Measurements from ENCODE around the gene RTKN. TPM values are rescaled to one million over a fixed set of nuclear protein-coding genes. Genes with fewer than 3 reads are reported as not detected.
"Not testable (repeated sequence)": the region's sequence is repeated elsewhere in the genome, so short reads cannot be mapped to it uniquely, and the experiment has no call there.

The RTKN gene
- total RNA-seq, 1 donor from 2014 or later, result 26.6 TPM

- Histone ChIP-seq H3K27ac (ENCODE audit: low read depth, low read length) (no peak overlapping the region), H3K4me3 (ENCODE audit: low read length in 3 of 3) (no peak overlapping the region), H3K27me3 (ENCODE audit: control insufficient read depth in 3 of 3, insufficient read depth in 3 of 3, low read length in 3 of 3) (peaks cover 6 to 21% (median 19%) of the 10 kb centered on the region in 3 donors), H3K36me3 (ENCODE audit: control insufficient read depth in 3 of 3, insufficient read depth in 3 of 3, low read length in 3 of 3) (peaks cover 18 to 37% (median 22%) of the 10 kb centered on the region in 3 donors), H3K9me3 (ENCODE audit: control insufficient read depth in 3 of 3, low read length in 3 of 3) (no peaks in the 10 kb centered on the region), H3K4me1 (ENCODE audit: control insufficient read depth in 3 of 3, insufficient read depth in 3 of 3, low read length in 3 of 3) (peaks cover 12 to 15% (median 13%) of the 10 kb centered on the region in 3 donors), H3K9ac (ENCODE audit: low read depth in 1 of 3, low read length in 3 of 3) (no peak overlapping the region)
These were observed 16.2 kb downstream of the RTKN start for GRCh38 chr2:74425523-74425922.

DNA sequence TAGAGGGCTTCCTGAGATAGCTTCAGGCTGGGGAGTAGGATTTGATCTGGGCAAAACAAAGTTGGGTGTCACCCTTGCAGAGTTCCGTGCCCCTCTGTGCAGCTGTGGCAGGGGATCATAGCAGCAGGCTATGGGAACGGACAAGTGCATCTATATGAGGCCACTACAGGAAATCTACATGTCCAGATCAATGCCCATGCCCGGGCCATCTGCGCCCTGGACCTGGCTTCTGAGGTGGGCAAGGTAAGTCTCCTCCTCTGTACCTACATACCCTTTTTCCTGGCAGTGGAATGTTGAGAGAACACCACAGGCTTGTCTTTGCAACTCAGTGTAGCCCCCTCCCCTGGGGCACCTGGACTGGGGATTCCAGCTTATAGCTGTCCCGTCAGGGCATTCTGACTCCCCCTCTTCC, 16.7 kb downstream of the RTKN start:
- H3K4me1 ChIP-seq (ENCODE audit: control insufficient read depth in 3 of 3, insufficient read depth in 3 of 3, low read length in 3 of 3), result peaks cover 12 to 15% (median 13%) of the 10 kb centered on the region in 3 donors
- H3K4me3 ChIP-seq (ENCODE audit: low read length in 3 of 3), result no peak overlapping the region
- H3K27me3 ChIP-seq (ENCODE audit: control insufficient read depth in 3 of 3, insufficient read depth in 3 of 3, low read length in 3 of 3), result peaks cover 8 to 23% (median 19%) of the 10 kb centered on the region in 3 donors
- H3K36me3 ChIP-seq (ENCODE audit: control insufficient read depth in 3 of 3, insufficient read depth in 3 of 3, low read length in 3 of 3), result peaks cover 14 to 32% (median 17%) of the 10 kb centered on the region in 3 donors
- H3K9me3 ChIP-seq (ENCODE audit: control insufficient read depth in 3 of 3, low read length in 3 of 3), result no peaks in the 10 kb centered on the region
- H3K27ac ChIP-seq (ENCODE audit: low read depth, low read length), result no peak overlapping the region
- H3K9ac ChIP-seq (ENCODE audit: low read depth in 1 of 3, low read length in 3 of 3), result no peak overlapping the region

DNA sequence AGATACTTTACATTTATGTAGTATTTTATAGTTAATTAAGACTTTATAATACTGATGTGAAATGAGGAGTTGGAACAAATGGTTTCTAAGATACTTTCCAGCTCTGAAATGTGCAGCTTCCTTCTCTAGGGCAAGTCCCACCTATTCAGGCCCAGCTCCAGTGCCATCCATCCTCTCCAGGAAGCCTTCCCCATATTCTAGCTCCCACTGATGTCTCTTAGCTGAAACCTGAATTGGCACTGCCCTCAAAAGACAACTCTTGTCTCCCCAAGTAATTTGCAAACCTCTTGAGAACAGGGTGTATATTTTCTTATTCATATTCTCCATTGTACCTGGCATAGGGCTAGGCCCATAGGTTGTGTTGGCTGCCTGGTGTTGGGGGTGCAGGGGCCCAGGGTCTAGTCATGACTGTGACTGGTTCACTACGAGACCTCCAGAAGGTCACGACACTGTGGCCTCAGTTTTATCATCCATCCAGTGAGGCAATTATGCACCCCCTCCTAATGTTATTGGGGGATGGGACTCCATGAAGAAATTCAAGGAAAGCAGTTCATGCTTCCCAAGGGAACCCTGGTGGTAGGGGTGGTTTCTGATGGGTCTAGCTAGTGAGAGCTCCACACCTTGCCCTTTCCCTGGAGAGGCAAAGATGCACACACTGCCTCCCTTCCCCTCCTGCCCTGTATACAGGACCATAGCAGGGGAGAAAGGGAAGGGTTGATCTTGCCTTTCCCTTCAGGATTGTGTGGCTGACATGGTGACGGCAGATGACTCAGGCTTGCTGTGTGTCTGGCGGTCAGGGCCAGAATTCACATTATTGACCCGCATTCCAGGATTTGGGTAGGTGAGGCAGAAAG, 17.4 kb downstream of the RTKN start:
- Histone ChIP-seq H3K27ac (ENCODE audit: low read depth, low read length) (no peak overlapping the region), H3K27me3 (ENCODE audit: control insufficient read depth in 3 of 3, insufficient read depth in 3 of 3, low read length in 3 of 3) (peaks cover 8 to 23% (median 19%) of the 10 kb centered on the region in 3 donors), H3K9me3 (ENCODE audit: control insufficient read depth in 3 of 3, low read length in 3 of 3) (no peaks in the 10 kb centered on the region), H3K36me3 (ENCODE audit: control insufficient read depth in 3 of 3, insufficient read depth in 3 of 3, low read length in 3 of 3) (peaks cover 10 to 26% (median 13%) of the 10 kb centered on the region in 3 donors), H3K4me1 (ENCODE audit: control insufficient read depth in 3 of 3, insufficient read depth in 3 of 3, low read length in 3 of 3) (peaks cover 12 to 15% (median 13%) of the 10 kb centered on the region in 3 donors), H3K4me3 (ENCODE audit: low read length in 3 of 3) (no peak overlapping the region), H3K9ac (ENCODE audit: low read depth in 1 of 3, low read length in 3 of 3) (no peak overlapping the region)

DNA sequence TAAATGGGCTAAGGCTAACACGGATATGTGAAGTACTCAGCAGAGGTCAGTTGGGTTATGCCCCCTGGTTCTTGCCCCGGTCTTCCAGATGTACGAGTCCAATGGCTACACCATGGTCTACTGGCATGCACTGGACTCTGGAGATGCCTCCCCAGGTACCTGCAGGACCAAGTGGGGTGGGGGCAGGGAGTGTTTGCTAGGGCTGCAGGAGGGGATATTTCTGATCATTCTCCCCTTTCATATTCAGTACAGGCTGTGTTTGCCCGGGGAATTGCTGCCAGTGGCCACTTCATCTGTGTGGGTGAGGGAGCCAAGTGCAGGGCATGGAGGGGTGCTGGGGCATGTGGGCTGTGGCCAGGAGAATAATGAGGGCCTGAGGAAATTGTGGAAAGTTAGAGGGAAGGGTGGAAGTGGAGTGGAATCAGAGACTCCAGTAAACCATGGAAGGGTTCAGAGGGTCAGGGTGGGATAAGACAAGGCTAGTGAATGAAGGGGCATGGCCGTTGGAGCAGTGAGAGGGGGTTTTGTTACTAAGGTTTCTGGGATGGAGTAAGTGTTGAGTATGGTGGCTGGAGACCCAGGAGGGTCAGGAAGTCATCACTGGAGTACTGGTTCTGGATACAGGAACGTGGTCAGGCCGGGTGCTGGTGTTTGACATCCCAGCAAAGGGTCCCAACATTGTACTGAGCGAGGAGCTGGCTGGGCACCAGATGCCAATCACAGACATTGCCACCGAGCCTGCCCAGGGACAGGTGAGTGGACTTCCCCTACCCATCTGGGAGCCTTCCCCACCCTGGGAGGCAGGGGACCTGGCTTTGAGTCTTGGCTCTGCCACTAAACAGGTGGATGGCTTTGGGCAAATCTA, 18.3 kb downstream of the RTKN start:
- H3K4me3 ChIP-seq (ENCODE audit: low read length in 3 of 3), result no peak overlapping the region
- H3K4me1 ChIP-seq (ENCODE audit: control insufficient read depth in 3 of 3, insufficient read depth in 3 of 3, low read length in 3 of 3), result peaks cover 12 to 15% (median 13%) of the 10 kb centered on the region in 3 donors
- no peak overlapping the region for H3K27ac ChIP-seq (ENCODE audit: low read depth, low read length)
- H3K36me3 ChIP-seq (ENCODE audit: control insufficient read depth in 3 of 3, insufficient read depth in 3 of 3, low read length in 3 of 3), result peaks cover 5 to 17% (median 6%) of the 10 kb centered on the region in 3 donors
- H3K27me3 ChIP-seq (ENCODE audit: control insufficient read depth in 3 of 3, insufficient read depth in 3 of 3, low read length in 3 of 3), result peaks cover 8 to 23% (median 19%) of the 10 kb centered on the region in 3 donors
- H3K9me3 ChIP-seq (ENCODE audit: control insufficient read depth in 3 of 3, low read length in 3 of 3), result no peaks in the 10 kb centered on the region
- no peak overlapping the region for H3K9ac ChIP-seq (ENCODE audit: low read depth in 1 of 3, low read length in 3 of 3)

DNA sequence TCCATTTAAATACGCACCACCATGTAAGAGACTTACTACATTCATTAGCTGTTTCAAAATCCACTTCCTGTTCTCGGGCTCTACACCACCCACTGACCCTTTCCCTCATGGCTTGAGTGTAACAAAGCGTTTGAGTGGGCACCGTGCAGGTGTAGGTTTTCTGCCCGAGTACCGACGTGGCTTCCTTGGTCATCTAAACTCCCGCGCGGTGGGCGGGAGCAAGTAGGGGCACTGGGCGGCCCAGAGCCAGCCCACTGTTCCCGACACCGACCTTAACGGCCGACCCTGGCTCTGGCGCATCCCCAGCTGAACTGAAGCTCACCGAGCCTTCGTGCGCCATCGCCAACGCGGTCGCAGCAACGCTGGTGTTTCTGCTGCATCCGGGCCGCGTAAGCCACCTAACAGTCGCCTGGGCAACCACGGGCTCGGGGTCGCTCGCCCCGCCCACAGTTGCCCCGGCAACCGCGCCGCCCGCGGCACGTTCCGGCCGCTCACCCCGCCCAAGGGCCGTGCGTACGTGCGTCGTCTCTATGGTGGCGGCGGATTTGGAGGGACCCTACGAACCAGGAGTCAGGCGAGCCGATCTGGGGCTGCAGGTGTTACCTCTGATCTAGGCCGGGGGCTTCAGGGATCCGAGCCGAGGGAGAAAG, 20.4 kb downstream of the RTKN start, which contains the start of the genes C2orf81 and WDR54:
C2orf81 (minus strand) TSS at position 399 of the 650 bp plus-strand sequence; CDS start at position 340, 59 bp downstream.
WDR54 (plus strand) TSS at position 510 of the 650 bp plus-strand sequence. CDS start 424 bp downstream, outside the sequence.
- Histone ChIP-seq H3K4me3 (ENCODE audit: low read length in 3 of 3) (peak within 1 kb of the TSS; percentile 69 to 81 (median 77)), H3K4me1 (ENCODE audit: control insufficient read depth in 3 of 3, insufficient read depth in 3 of 3, low read length in 3 of 3) (peaks cover 15 to 17% (median 17%) of the 10 kb centered on the region in 3 donors), H3K27me3 (ENCODE audit: control insufficient read depth in 3 of 3, insufficient read depth in 3 of 3, low read length in 3 of 3) (peaks cover 8 to 28% (median 19%) of the 10 kb centered on the region in 3 donors), H3K9ac (ENCODE audit: low read depth in 1 of 3, low read length in 3 of 3) (peak within 1 kb of the TSS; percentile 42 to 70 (median 61)), H3K9me3 (ENCODE audit: control insufficient read depth in 3 of 3, low read length in 3 of 3) (no peaks in the 10 kb centered on the region), H3K27ac (ENCODE audit: low read depth, low read length) (no peak within 1 kb of the TSS), H3K36me3 (ENCODE audit: control insufficient read depth in 3 of 3, insufficient read depth in 3 of 3, low read length in 3 of 3) (peaks cover 0 to 5% (median 3%) of the 10 kb centered on the region in 3 donors)

DNA sequence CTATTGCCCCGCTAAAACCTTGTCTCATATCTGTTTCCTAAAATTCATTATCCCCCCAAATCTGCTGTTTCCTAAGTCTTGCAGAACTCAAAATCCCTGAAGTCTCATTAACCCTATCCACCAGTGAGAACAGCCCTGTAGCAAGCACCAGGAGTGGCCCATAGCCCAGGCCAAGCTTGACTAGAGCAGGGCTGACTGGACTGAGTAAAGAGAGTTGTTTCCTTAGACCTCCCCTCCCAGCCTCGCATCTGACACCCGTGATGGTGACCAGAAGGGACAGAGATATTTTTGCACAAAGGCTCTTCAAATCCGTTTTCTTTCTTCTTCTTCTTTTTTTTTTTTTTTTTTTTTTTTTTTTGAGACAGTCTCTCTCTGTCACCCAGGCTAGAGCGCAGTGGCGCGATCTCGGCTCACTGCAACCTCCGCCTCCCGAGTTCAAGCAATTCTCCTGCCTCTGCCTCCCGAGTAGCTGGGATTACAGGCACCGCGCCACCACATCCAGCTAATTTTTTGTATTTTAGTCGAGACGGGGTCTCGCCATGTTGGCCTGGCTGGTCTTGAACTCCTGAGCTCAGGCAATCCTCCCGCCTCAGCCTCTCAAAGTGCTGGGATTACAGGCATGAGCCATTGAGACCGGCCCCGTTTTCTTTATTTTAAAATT, 21.2 kb downstream of the RTKN start:
- Histone ChIP-seq H3K4me3 (ENCODE audit: low read length in 3 of 3) (peak overlapping the region in 1 of 3 donors; percentile 77), H3K27me3 (ENCODE audit: control insufficient read depth in 3 of 3, insufficient read depth in 3 of 3, low read length in 3 of 3) (peaks cover 15 to 35% (median 24%) of the 10 kb centered on the region in 3 donors), H3K4me1 (ENCODE audit: control insufficient read depth in 3 of 3, insufficient read depth in 3 of 3, low read length in 3 of 3) (peaks cover 20 to 22% (median 20%) of the 10 kb centered on the region in 3 donors)
- H3K27ac ChIP-seq (ENCODE audit: low read depth, low read length); H3K36me3 ChIP-seq (ENCODE audit: control insufficient read depth in 3 of 3, insufficient read depth in 3 of 3, low read length in 3 of 3); H3K9me3 ChIP-seq (ENCODE audit: control insufficient read depth in 3 of 3, low read length in 3 of 3); H3K9ac ChIP-seq (ENCODE audit: low read depth in 1 of 3, low read length in 3 of 3): not testable (repeated sequence)

DNA sequence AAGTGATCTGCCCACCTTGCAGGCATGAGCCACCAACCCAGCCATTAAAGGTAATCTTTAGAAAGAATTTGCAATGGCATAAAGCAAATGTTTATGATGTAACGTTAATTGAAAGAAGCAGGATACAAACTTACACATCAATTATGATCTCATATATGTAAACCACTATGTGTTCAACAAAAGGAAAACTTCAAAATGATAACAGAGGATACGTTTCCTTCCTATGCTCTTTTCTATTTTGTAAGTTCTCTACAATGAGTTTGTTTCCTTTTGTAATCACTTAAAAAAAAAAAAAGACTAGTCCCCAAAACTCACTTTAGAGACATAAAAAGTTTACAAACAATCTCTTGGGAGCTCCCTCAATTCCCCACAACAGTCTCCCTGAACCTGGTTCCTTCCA, 21.7 kb downstream of the RTKN start:
- Histone ChIP-seq H3K27ac (ENCODE audit: low read depth, low read length) (no peak overlapping the region), H3K36me3 (ENCODE audit: control insufficient read depth in 3 of 3, insufficient read depth in 3 of 3, low read length in 3 of 3) (no peaks in the 10 kb centered on the region), H3K9me3 (ENCODE audit: control insufficient read depth in 3 of 3, low read length in 3 of 3) (no peaks in the 10 kb centered on the region), H3K4me1 (ENCODE audit: control insufficient read depth in 3 of 3, insufficient read depth in 3 of 3, low read length in 3 of 3) (peaks cover 22 to 27% (median 26%) of the 10 kb centered on the region in 3 donors), H3K9ac (ENCODE audit: low read depth in 1 of 3, low read length in 3 of 3) (no peak overlapping the region), H3K4me3 (ENCODE audit: low read length in 3 of 3) (no peak overlapping the region), H3K27me3 (ENCODE audit: control insufficient read depth in 3 of 3, insufficient read depth in 3 of 3, low read length in 3 of 3) (peaks cover 21 to 40% (median 29%) of the 10 kb centered on the region in 3 donors)

DNA sequence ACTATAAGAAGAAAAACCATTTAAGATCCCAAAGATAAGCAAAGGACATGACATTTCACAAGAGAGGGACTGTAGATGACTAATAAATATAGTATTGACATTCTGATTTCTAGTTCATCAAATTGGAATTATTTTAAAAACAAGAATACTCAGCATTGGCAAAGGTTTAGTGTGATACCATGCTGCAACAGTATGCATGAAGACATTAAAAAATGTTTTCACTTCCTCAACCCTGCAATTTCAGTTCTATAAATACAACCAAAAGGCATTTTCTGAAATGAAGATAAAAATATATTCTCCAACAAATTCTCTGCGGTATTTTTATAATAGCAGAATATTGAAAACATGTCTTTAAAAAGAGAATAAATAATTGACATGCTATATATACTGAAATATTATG, 22.4 kb downstream of the RTKN start:
- no peaks in the 10 kb centered on the region for H3K9me3 ChIP-seq (ENCODE audit: control insufficient read depth in 3 of 3, low read length in 3 of 3)
- H3K4me1 ChIP-seq (ENCODE audit: control insufficient read depth in 3 of 3, insufficient read depth in 3 of 3, low read length in 3 of 3), result peaks cover 28 to 34% (median 32%) of the 10 kb centered on the region in 3 donors
- H3K27me3 ChIP-seq (ENCODE audit: control insufficient read depth in 3 of 3, insufficient read depth in 3 of 3, low read length in 3 of 3), result peaks cover 23 to 47% (median 35%) of the 10 kb centered on the region in 3 donors
- H3K9ac ChIP-seq (ENCODE audit: low read depth in 1 of 3, low read length in 3 of 3), result no peak overlapping the region
- H3K4me3 ChIP-seq (ENCODE audit: low read length in 3 of 3), result no peak overlapping the region
- H3K27ac ChIP-seq (ENCODE audit: low read depth, low read length), result no peak overlapping the region
- no peaks in the 10 kb centered on the region for H3K36me3 ChIP-seq (ENCODE audit: control insufficient read depth in 3 of 3, insufficient read depth in 3 of 3, low read length in 3 of 3)

- no peak overlapping the region for H3K27ac ChIP-seq (ENCODE audit: low read depth, low read length)
- no peak overlapping the region for H3K4me3 ChIP-seq (ENCODE audit: low read length in 3 of 3)
- H3K36me3 ChIP-seq (ENCODE audit: control insufficient read depth in 3 of 3, insufficient read depth in 3 of 3, low read length in 3 of 3), result no peaks in the 10 kb centered on the region
- H3K4me1 ChIP-seq (ENCODE audit: control insufficient read depth in 3 of 3, insufficient read depth in 3 of 3, low read length in 3 of 3), result peaks cover 31 to 39% (median 35%) of the 10 kb centered on the region in 3 donors
- H3K9me3 ChIP-seq (ENCODE audit: control insufficient read depth in 3 of 3, low read length in 3 of 3), result no peaks in the 10 kb centered on the region
- peaks cover 23 to 52% (median 39%) of the 10 kb centered on the region in 3 donors for H3K27me3 ChIP-seq (ENCODE audit: control insufficient read depth in 3 of 3, insufficient read depth in 3 of 3, low read length in 3 of 3)
- H3K9ac ChIP-seq (ENCODE audit: low read depth in 1 of 3, low read length in 3 of 3), result peak overlapping the region in 1 of 3 donors; percentile 25
These were observed 23.4 kb downstream of the RTKN start for GRCh38 chr2:74418312-74418711.

All from skeletal muscle tissue (tissue), 4 donors.